Progenitor cell of endocrine pancreas (in vitro differentiated cells): ENCODE measurements around the gene CACNA1B. TPM values are rescaled to one million over a fixed set of nuclear protein-coding genes. Genes with fewer than 3 reads are reported as not detected.
A peak's percentile ranks its signal among the peaks of the same experiment; 100 is the strongest.
"Not testable (repeated sequence)": the region's sequence is repeated elsewhere in the genome, so short reads cannot be mapped to it uniquely, and the experiment has no call there.

Source experiments
- DNase-seq: peaks from one replicate; pipeline ENCODE4 v3.0.0; 2021; ENCODE audit warnings: low spot score; ENCODE audit not compliant: unreplicated experiment
- H3K27ac Mint-ChIP-seq: 2 replicates; pipeline ENCODE4 v1.8.0; 2021; ENCODE audit warnings: mild to moderate bottlenecking, moderate library complexity, mixed read lengths
- H3K27me3 Mint-ChIP-seq: 2 replicates; pipeline ENCODE4 v1.8.0; 2021; ENCODE audit warnings: mixed read lengths
- H3K36me3 Mint-ChIP-seq: 2 replicates; pipeline ENCODE4 v1.8.0; 2022; ENCODE audit warnings: mixed read lengths; ENCODE audit not compliant: insufficient read depth
- H3K4me1 Mint-ChIP-seq: 2 replicates; pipeline ENCODE4 v1.8.0; 2021; ENCODE audit warnings: low read depth, mixed read lengths
- H3K4me3 Mint-ChIP-seq: 2 replicates; pipeline ENCODE4 v1.8.0; 2021; ENCODE audit warnings: low read depth, mild to moderate bottlenecking, moderate library complexity, mixed read lengths
- H3K9me3 Mint-ChIP-seq: 2 replicates; pipeline ENCODE4 v1.8.0; 2021; ENCODE audit warnings: low read depth, mixed read lengths
- CTCF ChIP-seq: fragments of 200-600 bp; sonication (generic); IDR thresholded peaks from one replicate; pipeline ENCODE4 v1.5.0; 2021; ENCODE audit warnings: antibody characterized with exemption, mild to moderate bottlenecking; ENCODE audit not compliant: unreplicated experiment
- microRNA-seq: library from miRNA; unstranded; fragments of <30 nt; microRNA quantifications from one replicate; pipeline ENCODE4 v1.1.0, GENCODE V29; 2020; ENCODE audit warnings: borderline number of aligned reads; ENCODE audit not compliant: unreplicated experiment
- total RNA-seq: library from RNA; stranded (reverse); gene quantifications from 2 replicates; pipeline ENCODE4 v1.2.1, GENCODE V29; 2021

The CACNA1B gene
- total RNA-seq, 1 donor from 2014 or later, result 2.4 TPM

- H3K4me1 Mint-ChIP-seq, H3K9me3 Mint-ChIP-seq, H3K27me3 Mint-ChIP-seq, H3K36me3 Mint-ChIP-seq: not testable (repeated sequence)
- DNase-seq, result peak; percentile 19
- peak overlapping the region; percentile 94 for H3K27ac Mint-ChIP-seq
- peak overlapping the region; percentile 81 for H3K4me3 Mint-ChIP-seq
- peak; percentile 58 for TF ChIP-seq CTCF
Observed at GRCh38 chr9:138149672-138150656, 272.4 kb downstream of the CACNA1B start.

GRCh38 chr9:138155788-138156187 is 278.2 kb downstream of the CACNA1B start:
- H3K4me1 Mint-ChIP-seq, result not testable (repeated sequence)

GRCh38 chr9:138166793-138167192 is 289.2 kb downstream of the CACNA1B start:
- H3K4me3 Mint-ChIP-seq, DNase-seq, H3K27me3 Mint-ChIP-seq, H3K27ac Mint-ChIP-seq, H3K4me1 Mint-ChIP-seq, H3K36me3 Mint-ChIP-seq: not testable (repeated sequence)
- H3K9me3 Mint-ChIP-seq, result peaks cover 14% of the 10 kb centered on the region

More at GRCh38 chr9:138155788-138156187, 278.2 kb downstream of the CACNA1B start:
- not testable (repeated sequence) for H3K27ac Mint-ChIP-seq, H3K4me3 Mint-ChIP-seq, H3K36me3 Mint-ChIP-seq, H3K27me3 Mint-ChIP-seq, DNase-seq
- H3K9me3 Mint-ChIP-seq, result peaks cover 10% of the 10 kb centered on the region

Small RNA genes lying within 50 kb of the gene (microRNA-seq; reads per million reads assigned to microRNA genes)
- gene MIR602, result 2.4 reads per million
